A549 (cell line): ENCODE measurements around the gene LIMCH1. TPM values are rescaled to one million over a fixed set of nuclear protein-coding genes. Genes with fewer than 3 reads are reported as not detected.

Experiments
- ATAC-seq, 2 experiments: fragments of 200-7000 bp in 1 of 2; fragments of >200 bp in 1 of 2; cut with Nextera tagmentation in 1 of 2; cut with Tn5 transposase in 1 of 2; 3 replicates each; pipeline versions ENCODE4 v1.8.0 to v1.9.1; 2018 to 2020; ENCODE audit warnings: mild to moderate bottlenecking in 1 of 2, moderate library complexity in 1 of 2
- CTCF ChIA-PET: fragments of 300-600 bp; sonication (Branson Sonifier 250); formaldehyde crosslinking; extraction: SDS; loops from one replicate; lab custom pipeline; 2021; ENCODE audit warnings: antibody characterized with exemption, inconsistent platforms; lab: Yijun Ruan, JAX
- POLR2A ChIA-PET: fragments of 350-600 bp; formaldehyde crosslinking; extraction: SDS; loops from one replicate; lab custom pipeline; 2021; ENCODE audit warnings: antibody characterized with exemption, inconsistent platforms; lab: Yijun Ruan, JAX
- DNase-seq, 2 experiments: peaks; one replicate each; pipeline versions ENCODE4 v3.0.0 to v3.0.0-alpha.2; 2011 to 2016; ENCODE audit warnings: low read depth in 1 of 2, low spot score in 1 of 2
- FAIRE-seq: peaks from 2 replicates; lab custom pipeline; 2011; peaks lifted over from hg19 to GRCh38; lab: Jason Lieb, UNC
- H3K27ac ChIP-seq, 2 experiments: fragments of >200 bp; sonication (Bioruptor Twin); formaldehyde crosslinking; 3 replicates each; pipeline ENCODE4 v1.5.1; 2016 to 2017
- H3K4me1 ChIP-seq: fragments of >200 bp; sonication (Bioruptor Twin); formaldehyde crosslinking; 3 replicates; pipeline ENCODE4 v1.6.1; 2016
- H3K4me2 ChIP-seq: fragments of >200 bp; sonication (Bioruptor Twin); formaldehyde crosslinking; 3 replicates; pipeline ENCODE4 v1.6.1; 2016
- H3K4me3 ChIP-seq: fragments of >200 bp; sonication (Bioruptor Twin); formaldehyde crosslinking; 3 replicates; pipeline ENCODE4 v1.5.1; 2016
- H3K9me3 ChIP-seq: fragments of >200 bp; sonication (Bioruptor Twin); formaldehyde crosslinking; 3 replicates; pipeline ENCODE4 v1.6.1; 2016
- ATOH8 ChIP-seq: fragments of 250-450 bp; sonication (Bioruptor Pico); IDR thresholded peaks from 2 replicates; pipeline ENCODE4 v1.5.0; 2020; ENCODE audit warnings: low read depth, mild to moderate bottlenecking, moderate library complexity
- CBX2 ChIP-seq: fragments of 200-600 bp; sonication (generic); IDR thresholded peaks from 2 replicates; pipeline ENCODE4 v1.6.1; 2016; ENCODE audit warnings: low read depth, mild to moderate bottlenecking, borderline replicate concordance
- CHD4 ChIP-seq: fragments of 200-600 bp; sonication (generic); IDR thresholded peaks from 2 replicates; pipeline ENCODE4 v1.6.1; 2016; ENCODE audit warnings: antibody characterized with exemption, mild to moderate bottlenecking, borderline replicate concordance
- CTCF ChIP-seq: fragments of >200 bp; sonication (Bioruptor Twin); formaldehyde crosslinking; IDR thresholded peaks from 3 replicates; pipeline ENCODE4 v1.5.1; 2016
- EHF ChIP-seq: fragments of 250-450 bp; sonication (Bioruptor Pico); IDR thresholded peaks from 2 replicates; pipeline ENCODE4 v1.5.0; 2020; ENCODE audit warnings: mild to moderate bottlenecking
- EP300 ChIP-seq, 2 experiments: fragments of >200 bp; sonication (Bioruptor Twin); formaldehyde crosslinking; IDR thresholded peaks; 2 replicates in 1 of 2; 3 replicates in 1 of 2; pipeline ENCODE4 v1.6.1; 2016 to 2017
- ESRRA ChIP-seq: fragments of 150-350 bp; IDR thresholded peaks from 2 replicates; pipeline ENCODE4 v1.6.1; 2014; ENCODE audit warnings: mild to moderate bottlenecking, low read length, borderline replicate concordance
- FOSB ChIP-seq: fragments of 250-450 bp; sonication (Bioruptor Pico); IDR thresholded peaks from 2 replicates; pipeline ENCODE4 v1.5.0; 2020; ENCODE audit warnings: mild to moderate bottlenecking, moderate library complexity
- FOSL2 ChIP-seq, 2 experiments: fragments of 450-650 bp in 1 of 2; fragments of >200 bp in 1 of 2; sonication (Bioruptor Twin) in 1 of 2; formaldehyde crosslinking; IDR thresholded peaks; 2 replicates each; pipeline versions ENCODE4 v1.5.0 to v1.6.1; 2016 to 2020; ENCODE audit warnings: mild to moderate bottlenecking in 1 of 2, moderate library complexity in 1 of 2
- FOXS1 ChIP-seq: fragments of 250-450 bp; sonication (Bioruptor Pico); IDR thresholded peaks from 2 replicates; pipeline ENCODE4 v1.5.0; 2020; ENCODE audit warnings: mild to moderate bottlenecking, moderate library complexity
- HES2 ChIP-seq: fragments of >200 bp; sonication (Bioruptor Twin); formaldehyde crosslinking; IDR thresholded peaks from 2 replicates; pipeline ENCODE4 v1.6.1; 2016
- HOXA7 ChIP-seq: fragments of 250-450 bp; sonication (Bioruptor Pico); IDR thresholded peaks from 2 replicates; pipeline ENCODE4 v1.5.0; 2020; ENCODE audit warnings: mild to moderate bottlenecking, moderate library complexity
- JUNB ChIP-seq: fragments of >200 bp; sonication (Bioruptor Twin); formaldehyde crosslinking; IDR thresholded peaks from 2 replicates; pipeline ENCODE4 v1.6.1; 2016
- MAFK ChIP-seq: fragments of 450-650 bp; IDR thresholded peaks from 2 replicates; pipeline ENCODE4 v1.6.1; 2014; ENCODE audit not compliant: partially characterized antibody
- NPAS2 ChIP-seq: fragments of 250-450 bp; sonication (Bioruptor Pico); IDR thresholded peaks from 2 replicates; pipeline ENCODE4 v1.8.0; 2022; ENCODE audit warnings: mild to moderate bottlenecking, moderate library complexity, borderline replicate concordance
- RAD21 ChIP-seq, 2 experiments: fragments of >200 bp in 1 of 2; sonication (Bioruptor Twin) in 1 of 2; formaldehyde crosslinking in 1 of 2; IDR thresholded peaks in 1 of 2; conservative IDR thresholded peaks in 1 of 2; 2 replicates in 1 of 2; 3 replicates in 1 of 2; pipeline ENCODE4 v1.6.1; 2012 to 2018; ENCODE audit warnings: inconsistent platforms in 1 of 2
- RNF2 ChIP-seq: fragments of 200-600 bp; sonication (generic); IDR thresholded peaks from 2 replicates; pipeline ENCODE4 v1.6.1; 2016; ENCODE audit warnings: low read depth, mild to moderate bottlenecking, antibody characterized with exemption, moderate library complexity, borderline replicate concordance
- SMC3 ChIP-seq: fragments of >200 bp; sonication (Bioruptor Twin); formaldehyde crosslinking; IDR thresholded peaks from 3 replicates; pipeline ENCODE4 v1.6.1; 2018; ENCODE audit warnings: inconsistent platforms
- TFCP2L1 ChIP-seq: fragments of 250-450 bp; sonication (Bioruptor Pico); IDR thresholded peaks from 2 replicates; pipeline ENCODE4 v1.5.0; 2021; ENCODE audit warnings: mild to moderate bottlenecking
- TP53 ChIP-seq: fragments of 250-450 bp; sonication (Bioruptor Pico); IDR thresholded peaks from 2 replicates; pipeline ENCODE4 v1.5.0; 2021; ENCODE audit warnings: mild to moderate bottlenecking, moderate library complexity
- WGBS: methylation state at CpG from one replicate; pipeline ENCODE4 v1.1.6; 2017; ENCODE audit errors: missing lambda C conversion rate; 5-methylcytosine and 5-hydroxymethylcytosine counted together
- polyA plus RNA-seq, 4 experiments: library from polyadenylated mRNA; depleted of rRNA in 3 of 4; stranded (reverse); fragments of >200 nt; fragmentation: RNase III in 1 of 4; extraction: RNeasy Plus Mini Kit Qiagen cat#74134 plus additional on column Dnase treatment in 1 of 4; gene quantifications; 2 replicates in 3 of 4; 3 replicates in 1 of 4; pipeline ENCODE4 v1.2.3, GENCODE V29; 2011 to 2017

Gene LIMCH1
- polyA plus RNA-seq, 2 of the 4 experiments (the other 2 are of a cell fraction) = 52.9 to 88.9 TPM

GRCh38 chr4:41693629-41694028 is 155.7 kb downstream of the LIMCH1 start:
- TF ChIP-seq RNF2 (no peak), NPAS2 (CRISPR knock-in tag) (no peak), HOXA7 (CRISPR knock-in tag) (no peak), TFCP2L1 (no peak), CTCF (peak; percentile 58), SMC3 (peak; percentile 34; the same call in 2 of the 3 replicates), RAD21 (conservative IDR thresholded peaks at IDR 0.05 in 1 of 2, IDR thresholded peaks at IDR 0.05 in 1 of 2) (peak; percentile 42 to 56; a peak in 4 of 5 replicates)
- Histone ChIP-seq H3K4me1 (no peaks in the 10 kb centered on the region; the same call in 2 of the 3 replicates), H3K27ac (no peak overlapping the region; a peak in 1 of 6 replicates), H3K4me3 (no peak overlapping the region), H3K9me3 (no peaks in the 10 kb centered on the region), H3K4me2 (no peak overlapping the region)
- DNase-seq (peak; percentile 9 to 45), ATAC-seq (peak in 1 of 2 experiments; percentile 35; a peak in 1 of 6 replicates), FAIRE-seq (no peak)
- CTCF ChIA-PET = interaction anchor here (0.5 to 5.9 kb wide), 25 partner anchors 8 to 412 kb away, joined by 3 to 65 read pairs (median 3); no protein-coding TSS in a partner anchor
- 20% methylated on average over 2 of the region's 2 CpGs for WGBS
- POLR2A ChIA-PET = no interaction called here

- ATAC-seq = no peak
- CTCF ChIA-PET = no interaction called here
These were observed 158.2 kb downstream of the LIMCH1 start for GRCh38 chr4:41696131-41696530.

GRCh38 chr4:41696763-41697162 is 158.8 kb downstream of the LIMCH1 start:
- Histone ChIP-seq H3K4me1 (peaks cover 4% of the 10 kb centered on the region; the same call in 1 of the 3 replicates), H3K27ac (no peak overlapping the region; a peak in 1 of 6 replicates), H3K4me3 (no peak overlapping the region), H3K4me2 (no peak overlapping the region), H3K9me3 (no peaks in the 10 kb centered on the region)
- 78% methylated on average over 4 of the region's 4 CpGs for WGBS
- ATAC-seq (no peak), DNase-seq (no peak), FAIRE-seq (no peak)
- TF ChIP-seq ESRRA (no peak), CHD4 (no peak), FOSB (CRISPR knock-in tag) (no peak)
- CTCF ChIA-PET = interaction anchor here (0.6 to 1.3 kb wide), 2 partner anchors 118 to 778 kb away, joined by 3 to 5 read pairs; no protein-coding TSS in a partner anchor
- POLR2A ChIA-PET = no interaction called here

More at GRCh38 chr4:41696131-41696530, 158.2 kb downstream of the LIMCH1 start:
- POLR2A ChIA-PET = no interaction called here
- no peaks in the 10 kb centered on the region for H3K9me3 ChIP-seq
- H3K4me3 ChIP-seq = no peak overlapping the region
- no peak for DNase-seq
- H3K4me1 ChIP-seq = no peaks in the 10 kb centered on the region; the same call in 2 of the 3 replicates
- 91% methylated on average over 3 of the region's 3 CpGs for WGBS
- no peak overlapping the region; a peak in 1 of 6 replicates for H3K27ac ChIP-seq
- no peak overlapping the region for H3K4me2 ChIP-seq
- no peak for TF ChIP-seq NPAS2 (CRISPR knock-in tag)
- no peak for FAIRE-seq

- H3K4me1 ChIP-seq = peaks cover 11% of the 10 kb centered on the region; the same call in 1 of the 3 replicates
- ChIA-PET CTCF (interaction anchor here (1.0 to 1.8 kb wide), 4 partner anchors 9 to 181 kb away, joined by 3 to 5 read pairs (median 4); no protein-coding TSS in a partner anchor), POLR2A (no interaction called here)
- ATAC-seq (peak; percentile 51 to 54; a peak in 3 of 6 replicates), DNase-seq (peak in 1 of 2 experiments; percentile 26), FAIRE-seq (no peak)
- no peak overlapping the region for H3K4me3 ChIP-seq
- 0 out of 3 replicates have a peak overlapping the region, but pooled peaks have one; percentile 9 for H3K4me2 ChIP-seq
- H3K9me3 ChIP-seq = no peaks in the 10 kb centered on the region
- 27% methylated on average over 3 of the region's 3 CpGs for WGBS
- H3K27ac ChIP-seq = no peak overlapping the region
- TF ChIP-seq FOXS1 (CRISPR knock-in tag) (no peak), JUNB (no peak), EP300 (IDR thresholded peaks at IDR 0.05) (no peak), HES2 (no peak), FOSL2 (IDR thresholded peaks at IDR 0.05) (0 out of 2 replicates have a peak, but pooled peaks have one; percentile 24), FOSL2 (CRISPR knock-in tag; IDR thresholded peaks at IDR 0.05) (peak; percentile 41), ATOH8 (CRISPR knock-in tag) (no peak), TP53 (CRISPR knock-in tag) (no peak), EHF (CRISPR knock-in tag) (no peak), MAFK (peak; percentile 87), CBX2 (no peak), RNF2 (no peak)
These were observed 164.0 kb downstream of the LIMCH1 start for GRCh38 chr4:41701983-41702382.
